Measurements from ENCODE around the gene ARHGEF1.
A peak's percentile ranks its signal among the peaks of the same experiment; 100 is the strongest.

ARHGEF1 gene

GRCh38 chr19:41883463-41883820 lies 458 bp downstream of the ARHGEF1 start:
- no peak for DNase-seq (ENCODE audit: low read depth in 2 of 2)

- peak; percentile 77 to 84 for DNase-seq (ENCODE audit: low read depth in 2 of 2)
Observed at GRCh38 chr19:41883821-41884733, 1.1 kb downstream of the ARHGEF1 start.

GRCh38 chr19:41886761-41887710 lies 4.1 kb downstream of the ARHGEF1 start:
- DNase-seq (ENCODE audit: low read depth in 2 of 2), result peak in 1 of 2 donors; percentile 49

GRCh38 chr19:41887711-41888382 lies 4.9 kb downstream of the ARHGEF1 start:
- peak; percentile 76 to 83 for DNase-seq (ENCODE audit: low read depth in 2 of 2)

- DNase-seq (ENCODE audit: low read depth in 2 of 2), result no peak
Observed at GRCh38 chr19:41888926-41889325, 5.9 kb downstream of the ARHGEF1 start.

- DNase-seq (ENCODE audit: low read depth in 2 of 2), result no peak
Observed at GRCh38 chr19:41889896-41890295, 6.9 kb downstream of the ARHGEF1 start.

- no peak for DNase-seq (ENCODE audit: low read depth in 2 of 2)
Observed at GRCh38 chr19:41890936-41891335, 8.0 kb downstream of the ARHGEF1 start.

GRCh38 chr19:41892173-41892902 lies 9.4 kb downstream of the ARHGEF1 start:
- DNase-seq (ENCODE audit: low read depth in 2 of 2), result no peak

GRCh38 chr19:41893899-41894298 lies 10.9 kb downstream of the ARHGEF1 start:
- no peak for DNase-seq (ENCODE audit: low read depth in 2 of 2)

GRCh38 chr19:41894350-41894749 lies 11.4 kb downstream of the ARHGEF1 start:
- no peak for DNase-seq (ENCODE audit: low read depth in 2 of 2)

GRCh38 chr19:41895745-41896580 lies 13.0 kb downstream of the ARHGEF1 start:
- DNase-seq (ENCODE audit: low read depth in 2 of 2), result no peak

- no peak for DNase-seq (ENCODE audit: low read depth in 2 of 2)
Observed at GRCh38 chr19:41896581-41896942, 13.6 kb downstream of the ARHGEF1 start.

- no peak for DNase-seq (ENCODE audit: low read depth in 2 of 2)
Observed at GRCh38 chr19:41897181-41897580, 14.2 kb downstream of the ARHGEF1 start.

GRCh38 chr19:41897820-41898219 lies 14.8 kb downstream of the ARHGEF1 start:
- DNase-seq (ENCODE audit: low read depth in 2 of 2), result no peak

- no peak for DNase-seq (ENCODE audit: low read depth in 2 of 2)
Observed at GRCh38 chr19:41898235-41898634, 15.3 kb downstream of the ARHGEF1 start.

- DNase-seq (ENCODE audit: low read depth in 2 of 2), result no peak
Observed at GRCh38 chr19:41901707-41902360, 18.9 kb downstream of the ARHGEF1 start.

GRCh38 chr19:41902594-41902993 lies 19.6 kb downstream of the ARHGEF1 start:
- DNase-seq (ENCODE audit: low read depth in 2 of 2), result no peak

- DNase-seq (ENCODE audit: low read depth in 2 of 2), result no peak
Observed at GRCh38 chr19:41903193-41903953, 20.4 kb downstream of the ARHGEF1 start.
